Activated CD4-positive, alpha-beta T cell treated with anti-CD3 and anti-CD28 coated beads, Interleukin-10, Interleukin-2, amounts not matched to agents 100 ng/mL and 50 ng/mL, durations not matched to agents 16 hours and 8 hours (primary cell): Measurements from ENCODE around the gene SPOCK1.

Experiments used
- DNase-seq: peaks from one replicate; pipeline ENCODE4 v3.0.0-alpha.2; 2020

Gene SPOCK1

DNA sequence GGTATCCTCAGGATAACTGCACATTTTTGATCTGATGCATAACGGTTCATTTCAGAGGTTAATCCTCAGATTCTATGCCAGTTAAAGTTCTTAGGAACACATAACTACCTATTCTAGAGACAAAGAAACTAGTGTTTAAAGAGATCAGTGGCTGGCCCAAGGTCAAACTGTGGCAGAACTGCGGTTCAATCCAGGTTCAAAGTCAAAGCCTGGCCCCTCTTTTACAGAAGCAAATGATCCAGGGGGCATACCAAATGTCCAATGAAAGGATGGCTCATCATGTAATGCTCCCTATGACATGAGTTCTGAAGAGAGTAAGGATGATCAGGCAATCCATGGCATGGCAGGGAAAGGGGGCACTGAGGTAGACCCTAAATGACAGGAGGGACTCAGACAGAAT lies 283.3 kb downstream of the SPOCK1 start:
- DNase-seq: no peak

DNA sequence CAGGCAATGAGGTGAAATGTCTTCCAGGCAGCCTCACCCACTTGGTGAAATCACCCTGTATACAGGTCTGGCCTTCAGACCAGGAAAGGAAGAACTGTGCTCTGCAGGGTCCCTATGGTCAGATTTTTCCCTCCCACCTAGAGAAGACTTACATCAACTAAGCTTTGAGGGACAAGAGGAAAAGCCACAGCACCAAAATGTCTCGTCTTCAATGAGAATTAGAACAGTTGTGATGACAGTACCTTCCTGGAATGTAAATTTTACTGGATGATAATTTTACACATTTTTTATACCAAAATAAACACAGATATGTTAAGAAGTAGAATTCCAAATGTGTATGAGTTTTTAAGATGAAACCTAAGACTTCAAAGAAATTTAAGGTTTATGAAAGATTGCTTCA lies 283.9 kb downstream of the SPOCK1 start:
- DNase-seq: no peak

GRCh38 chr5:137214446-137215189 lies 284.5 kb downstream of the SPOCK1 start:
- DNase-seq: no peak

GRCh38 chr5:137212471-137212870 lies 286.7 kb downstream of the SPOCK1 start:
- DNase-seq: no peak

DNA sequence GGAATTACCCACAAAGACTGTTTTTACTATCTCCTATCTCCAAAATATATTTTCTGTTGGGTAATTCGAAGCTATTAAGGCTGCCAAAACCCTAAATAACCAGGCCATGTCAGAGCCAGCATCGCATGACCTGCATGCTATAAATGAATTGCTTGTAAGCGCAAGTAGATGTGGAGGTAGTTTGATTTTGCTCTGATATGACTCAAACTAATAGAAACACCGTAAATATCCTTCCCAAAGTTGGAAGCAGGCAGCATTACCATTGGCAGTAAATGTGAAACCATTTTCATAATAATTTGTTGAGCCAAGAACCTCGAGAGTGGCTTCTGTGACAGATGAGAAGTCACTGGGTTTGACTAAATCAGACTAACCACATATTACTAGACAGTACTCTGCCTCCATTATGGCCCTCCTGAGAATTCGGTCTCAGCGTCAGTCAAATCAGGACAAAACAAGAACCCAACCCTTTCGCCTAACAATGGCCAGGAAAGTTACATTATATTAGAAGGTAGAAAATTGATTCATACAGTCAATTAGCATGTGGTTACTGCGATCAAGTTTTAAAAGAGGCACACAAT lies 289.8 kb downstream of the SPOCK1 start:
- no peak for DNase-seq

GRCh38 chr5:137207023-137207760 lies 291.9 kb downstream of the SPOCK1 start:
- no peak for DNase-seq

- DNase-seq: no peak
Observed at GRCh38 chr5:137206030-137206715, 293.0 kb downstream of the SPOCK1 start.

- DNase-seq: no peak
Observed at GRCh38 chr5:137205231-137206027, 293.7 kb downstream of the SPOCK1 start.

- no peak for DNase-seq
Observed at GRCh38 chr5:137203011-137203632, 296.0 kb downstream of the SPOCK1 start.

DNA sequence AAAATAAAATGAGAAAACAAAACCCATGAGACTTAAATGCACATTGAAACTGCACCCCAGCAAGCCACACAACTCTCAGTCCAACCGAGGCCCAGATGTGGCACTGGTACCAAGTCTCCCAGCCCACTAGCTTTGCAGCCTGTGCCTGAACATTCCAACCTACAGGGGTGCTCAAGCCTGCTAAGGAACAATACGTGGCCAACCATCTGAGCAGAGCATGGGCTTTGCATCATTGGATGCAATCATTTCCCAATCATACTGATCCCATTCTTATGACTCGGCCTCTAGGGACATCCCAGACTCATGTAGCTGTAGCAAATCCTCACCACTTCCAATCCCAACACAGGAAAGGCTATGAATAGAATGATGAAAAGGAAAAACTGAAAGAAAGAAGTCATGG lies 297.2 kb downstream of the SPOCK1 start:
- DNase-seq: no peak

DNA sequence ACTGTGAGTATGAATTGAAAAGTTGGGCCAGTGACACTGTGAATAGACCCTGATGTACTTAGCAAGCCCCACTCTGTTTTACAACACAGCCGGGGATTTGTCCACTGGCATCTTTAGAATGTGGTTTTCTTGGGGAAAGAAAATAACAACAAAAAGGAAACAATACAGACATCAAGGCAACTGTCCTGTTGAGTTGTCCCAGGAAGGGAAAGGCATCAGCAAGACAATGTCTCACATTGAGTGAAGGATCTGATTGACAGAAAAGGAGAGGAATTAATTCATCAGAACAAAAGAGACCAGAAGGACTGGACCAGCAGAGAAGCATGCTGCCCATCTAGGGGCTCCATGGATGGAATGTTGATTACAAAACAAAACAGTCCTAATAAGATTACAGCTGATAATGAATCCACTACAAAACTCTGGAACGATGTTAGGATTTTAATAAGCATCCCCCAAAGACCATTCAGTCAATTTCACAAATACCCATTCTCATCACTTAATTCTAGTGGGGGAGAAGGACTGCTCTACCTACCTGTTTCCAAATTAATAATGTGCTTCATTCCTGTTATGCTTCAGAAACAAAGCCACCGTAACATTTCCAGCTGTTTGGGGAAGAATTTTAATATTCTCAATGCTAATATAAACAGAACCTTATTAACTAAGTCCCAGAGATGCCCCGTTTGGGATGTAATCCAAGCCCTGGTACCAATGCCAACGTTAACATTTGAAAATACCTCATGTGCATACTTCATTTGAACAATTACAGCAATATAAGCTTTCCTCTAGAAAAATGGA lies 298.0 kb downstream of the SPOCK1 start:
- no peak for DNase-seq

DNA sequence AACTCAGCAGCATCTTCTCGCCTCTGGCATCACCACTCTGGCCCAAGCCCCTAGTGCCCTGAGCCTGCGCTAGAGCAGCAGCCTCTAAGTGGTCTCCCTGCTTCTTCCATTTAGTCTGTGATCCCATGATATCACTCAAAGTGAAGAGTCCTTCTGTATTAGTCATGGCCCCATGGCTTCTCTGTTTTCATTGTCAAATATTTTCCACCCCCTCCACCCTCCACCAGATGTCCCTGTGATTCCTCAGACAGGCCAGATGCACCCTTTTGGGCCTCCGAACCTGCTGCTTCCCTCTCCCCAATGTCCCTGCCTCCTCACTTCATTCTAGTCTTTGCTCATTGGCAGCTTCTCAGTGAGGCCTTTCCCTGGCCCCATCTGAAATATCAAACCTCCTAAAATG lies 299.2 kb downstream of the SPOCK1 start:
- DNase-seq: no peak

- DNase-seq: no peak
Observed at GRCh38 chr5:137199201-137199600, 299.9 kb downstream of the SPOCK1 start.

DNA sequence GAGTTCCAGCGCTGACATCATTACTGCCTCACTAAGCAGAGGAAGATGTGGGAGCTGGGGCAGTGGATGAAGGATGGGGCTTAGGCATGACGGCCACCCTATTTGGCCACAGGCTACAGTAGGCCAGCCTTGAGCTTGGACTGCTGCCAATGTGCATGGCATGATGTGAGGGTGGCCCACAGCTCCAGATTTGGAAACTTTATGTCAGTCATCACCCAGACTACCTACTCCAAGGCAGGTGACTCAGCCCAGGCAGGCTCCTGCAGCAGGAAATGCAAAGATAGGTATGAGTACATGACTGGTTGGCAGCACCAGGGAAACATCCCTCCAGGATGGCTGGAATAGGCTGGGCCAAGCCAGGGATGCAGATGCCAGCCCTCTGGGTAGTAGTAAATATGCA lies 303.6 kb downstream of the SPOCK1 start:
- DNase-seq: no peak

- no peak for DNase-seq
Observed at GRCh38 chr5:137194300-137194699, 304.8 kb downstream of the SPOCK1 start.

GRCh38 chr5:137192293-137192743 lies 306.8 kb downstream of the SPOCK1 start:
- no peak for DNase-seq

DNA sequence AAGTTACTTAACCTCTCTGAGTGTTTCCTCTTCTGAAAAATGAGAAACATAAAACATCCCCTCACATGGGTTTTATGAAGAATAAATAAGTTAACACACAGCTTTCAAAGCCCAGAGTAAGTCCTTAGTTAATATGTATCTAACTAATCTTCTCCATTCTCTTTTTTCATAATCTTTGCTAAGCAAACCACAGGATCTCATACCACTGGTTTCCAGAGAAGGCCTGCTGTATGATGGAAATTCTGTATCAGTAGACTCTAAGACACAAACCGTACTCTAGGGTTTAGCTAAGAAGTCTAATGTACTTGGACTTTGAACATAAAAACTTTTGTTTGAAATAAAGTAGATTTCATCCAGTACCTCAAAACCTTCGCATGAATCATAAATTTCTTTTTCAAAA lies 307.9 kb downstream of the SPOCK1 start:
- no peak for DNase-seq

GRCh38 chr5:137190441-137190840 lies 308.7 kb downstream of the SPOCK1 start:
- no peak for DNase-seq

DNA sequence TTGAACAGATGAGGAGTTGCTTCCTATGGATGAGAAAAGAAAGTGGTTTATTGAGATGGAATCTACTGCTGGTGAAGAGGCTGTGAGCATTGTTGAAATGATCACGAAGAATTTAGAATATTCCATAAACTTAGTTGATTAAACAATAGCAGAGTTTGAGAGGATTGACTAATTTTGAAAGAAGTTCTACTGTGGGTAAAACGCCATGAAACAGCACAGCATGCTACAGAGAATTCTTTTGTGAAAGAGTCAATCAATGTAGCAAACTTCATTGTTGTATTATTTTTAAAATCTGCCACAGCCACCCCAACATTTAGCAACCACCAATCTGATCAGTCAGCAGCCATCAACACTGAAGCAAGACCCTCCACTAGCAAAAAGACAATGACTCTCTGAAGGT lies 309.1 kb downstream of the SPOCK1 start:
- DNase-seq: no peak

DNA sequence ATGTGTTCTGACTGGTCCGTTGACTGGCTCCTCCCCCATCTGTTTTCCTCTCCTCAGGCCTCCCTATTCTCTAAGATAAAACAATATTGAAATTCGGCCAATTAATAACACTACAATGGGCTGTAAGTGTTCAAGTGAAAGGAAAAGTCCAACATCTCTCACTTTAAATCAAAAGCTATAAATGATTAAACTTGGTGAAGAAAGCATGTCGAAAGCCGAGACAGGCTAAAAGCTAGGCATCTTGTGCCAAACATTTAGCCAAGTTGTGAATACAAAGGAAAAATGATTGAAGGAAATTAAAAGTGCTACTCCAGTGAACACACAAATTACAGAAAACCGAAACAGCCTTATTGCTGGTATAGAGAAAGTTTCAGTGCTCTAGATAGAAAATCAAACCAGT lies 310.6 kb downstream of the SPOCK1 start:
- no peak for DNase-seq

DNA sequence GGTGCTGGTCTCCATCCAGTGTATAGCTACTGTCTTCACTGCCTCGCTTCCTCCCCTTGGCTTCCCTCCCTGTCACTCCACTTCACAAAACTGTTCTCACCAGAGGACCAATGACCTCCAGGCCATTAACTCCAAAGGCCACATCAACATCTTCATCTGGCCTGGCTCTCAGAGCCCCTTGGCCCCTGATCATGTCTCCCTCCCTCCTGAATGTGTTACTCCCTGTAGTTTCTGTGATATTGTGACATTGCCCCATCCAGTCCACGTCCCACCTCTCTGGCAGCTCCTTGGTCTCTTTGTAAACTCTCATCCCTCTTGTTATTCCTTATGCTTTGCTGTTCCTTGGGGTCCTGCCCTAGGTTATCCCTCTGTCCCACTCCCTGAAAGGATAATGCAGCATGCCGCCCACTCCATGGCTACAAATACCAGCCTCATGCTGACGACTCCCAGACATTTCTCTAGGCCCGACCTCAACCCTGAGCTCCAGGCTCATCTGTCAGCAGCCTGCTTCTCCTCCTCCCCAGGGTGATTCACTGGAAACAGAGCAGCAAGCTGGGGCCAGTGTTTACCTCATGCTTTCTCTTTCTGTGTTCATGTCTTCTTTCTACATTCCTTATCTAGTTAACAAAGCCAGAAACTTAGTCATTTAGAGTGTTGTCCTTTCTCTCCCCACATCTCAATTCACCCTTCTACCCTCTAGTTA lies 312.2 kb downstream of the SPOCK1 start:
- DNase-seq: no peak
